ENCODE data around the gene CTTNBP2. TPM values are rescaled to one million over a fixed set of nuclear protein-coding genes. Genes with fewer than 3 reads are reported as not detected.

Gene CTTNBP2
- total RNA-seq, 4 donors from 2014 or later, result 13.8 to 19.4 (median 17.6) TPM

GRCh38 chr7:117871778-117872538, 1.3 kb downstream of the CTTNBP2 start:
- Histone ChIP-seq H3K27ac (peak overlapping the region; percentile 61 to 91 (median 81)), H3K4me3 (replicated peaks in 1 of 3) (peak overlapping the region; percentile 75 to 90 (median 78)), H3K9me3 (no peaks in the 10 kb centered on the region), H3K4me1 (no peaks in the 10 kb centered on the region), H3K27me3 (no peaks in the 10 kb centered on the region), H3K36me3 (no peaks in the 10 kb centered on the region)
- intact Hi-C loops (cut with DNase I), result loop anchor here (10.0 kb wide), 1 partner anchor 117 kb away; no protein-coding TSS in a partner anchor
- no peak for TF ChIP-seq POLR2A (IDR thresholded peaks at IDR 0.05)
- TF ChIP-seq, protein P1, sequence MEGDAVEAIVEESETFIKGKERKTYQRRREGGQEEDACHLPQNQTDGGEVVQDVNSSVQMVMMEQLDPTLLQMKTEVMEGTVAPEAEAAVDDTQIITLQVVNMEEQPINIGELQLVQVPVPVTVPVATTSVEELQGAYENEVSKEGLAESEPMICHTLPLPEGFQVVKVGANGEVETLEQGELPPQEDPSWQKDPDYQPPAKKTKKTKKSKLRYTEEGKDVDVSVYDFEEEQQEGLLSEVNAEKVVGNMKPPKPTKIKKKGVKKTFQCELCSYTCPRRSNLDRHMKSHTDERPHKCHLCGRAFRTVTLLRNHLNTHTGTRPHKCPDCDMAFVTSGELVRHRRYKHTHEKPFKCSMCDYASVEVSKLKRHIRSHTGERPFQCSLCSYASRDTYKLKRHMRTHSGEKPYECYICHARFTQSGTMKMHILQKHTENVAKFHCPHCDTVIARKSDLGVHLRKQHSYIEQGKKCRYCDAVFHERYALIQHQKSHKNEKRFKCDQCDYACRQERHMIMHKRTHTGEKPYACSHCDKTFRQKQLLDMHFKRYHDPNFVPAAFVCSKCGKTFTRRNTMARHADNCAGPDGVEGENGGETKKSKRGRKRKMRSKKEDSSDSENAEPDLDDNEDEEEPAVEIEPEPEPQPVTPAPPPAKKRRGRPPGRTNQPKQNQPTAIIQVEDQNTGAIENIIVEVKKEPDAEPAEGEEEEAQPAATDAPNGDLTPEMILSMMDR (IDR thresholded peaks at IDR 0.05), result no peak
- WGBS, 2 donors, result 4 to 5% methylated on average over 18 of the region's 18 CpGs
- peak; percentile 46 to 59 for DNase-seq

- H3K4me3 ChIP-seq (replicated peaks in 1 of 3), result no peak overlapping the region
- TF ChIP-seq, protein P1 (IDR thresholded peaks at IDR 0.05), result no peak
- TF ChIP-seq POLR2A (IDR thresholded peaks at IDR 0.05), result no peak
- H3K36me3 ChIP-seq, result no peaks in the 10 kb centered on the region
- H3K4me1 ChIP-seq, result no peaks in the 10 kb centered on the region
- DNase-seq, result no peak
- no peaks in the 10 kb centered on the region for H3K27me3 ChIP-seq
- WGBS, 2 donors, result 82 to 93% methylated on average over 4 of the region's 4 CpGs
- intact Hi-C loops (cut with DNase I), result loop anchor here (10.0 kb wide), 1 partner anchor 117 kb away; no protein-coding TSS in a partner anchor
- peak overlapping the region in 1 of 3 donors; percentile 81 for H3K27ac ChIP-seq
- H3K9me3 ChIP-seq, result no peaks in the 10 kb centered on the region
These were observed 1.9 kb downstream of the CTTNBP2 start for GRCh38 chr7:117871401-117871777.

GRCh38 chr7:117870448-117871130, 2.7 kb downstream of the CTTNBP2 start:
- Histone ChIP-seq H3K27me3 (no peaks in the 10 kb centered on the region), H3K4me3 (replicated peaks in 1 of 3) (no peak overlapping the region), H3K27ac (no peak overlapping the region), H3K36me3 (no peaks in the 10 kb centered on the region), H3K4me1 (no peaks in the 10 kb centered on the region), H3K9me3 (no peaks in the 10 kb centered on the region)
- intact Hi-C loops (cut with DNase I), result loop anchor here (10.0 kb wide), 1 partner anchor 116 kb away; no protein-coding TSS in a partner anchor
- DNase-seq, result no peak
- TF ChIP-seq, protein P1 (IDR thresholded peaks at IDR 0.05), result no peak
- no peak for TF ChIP-seq POLR2A (IDR thresholded peaks at IDR 0.05)
- WGBS, 2 donors, result 83 to 90% methylated on average over 6 of the region's 6 CpGs

DNA sequence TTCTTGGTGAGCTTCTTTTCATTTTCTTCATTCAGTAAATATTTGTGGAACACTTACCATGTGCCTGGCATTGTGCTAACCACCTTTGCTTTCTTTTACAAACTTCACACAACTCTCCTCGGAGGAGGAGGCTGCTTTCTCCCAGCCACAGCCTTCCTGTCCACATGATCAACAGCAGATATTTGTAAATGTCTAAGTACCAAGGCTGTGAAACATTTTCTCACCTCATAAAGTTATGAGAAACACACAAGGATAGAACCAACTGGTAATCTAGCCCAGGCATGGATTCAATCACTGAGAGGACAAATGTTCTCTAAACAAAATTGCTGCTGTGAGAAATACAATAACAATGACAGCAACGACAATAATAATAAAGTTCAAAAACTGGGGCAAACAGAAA, 3.9 kb downstream of the CTTNBP2 start:
- DNase-seq, result no peak
- no peaks in the 10 kb centered on the region for H3K4me1 ChIP-seq
- H3K9me3 ChIP-seq, result no peaks in the 10 kb centered on the region
- intact Hi-C loops (cut with DNase I), result no loop called here
- TF ChIP-seq, protein P1 (IDR thresholded peaks at IDR 0.05), result no peak
- TF ChIP-seq POLR2A (IDR thresholded peaks at IDR 0.05), result no peak
- 82 to 89% methylated on average over 2 of the region's 2 CpGs for WGBS, 2 donors
- H3K4me3 ChIP-seq (replicated peaks in 1 of 3), result no peak overlapping the region
- no peaks in the 10 kb centered on the region for H3K27me3 ChIP-seq
- H3K27ac ChIP-seq, result no peak overlapping the region
- no peaks in the 10 kb centered on the region for H3K36me3 ChIP-seq

DNA sequence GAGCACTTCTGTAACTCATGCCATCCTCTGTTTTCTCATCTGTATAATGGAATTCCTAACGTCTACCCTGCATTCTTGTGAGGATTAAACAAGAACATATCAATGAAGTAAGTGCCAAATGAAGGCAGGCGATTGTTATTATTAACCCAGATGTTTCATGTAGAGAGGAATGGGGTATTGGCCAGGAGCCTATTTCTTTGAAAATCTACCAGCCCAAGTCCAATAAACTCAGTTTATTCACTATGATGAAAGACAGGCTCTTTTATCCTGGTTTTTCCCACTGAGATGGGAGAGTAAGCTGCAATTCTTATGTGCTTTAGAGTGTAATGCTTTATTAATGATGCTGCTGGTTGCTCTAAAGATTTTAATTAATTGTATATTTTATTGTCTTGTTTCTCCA, 9.6 kb downstream of the CTTNBP2 start:
- 66% methylated on average over 2 of the region's 2 CpGs for WGBS, 2 donors
- H3K4me1 ChIP-seq, result no peaks in the 10 kb centered on the region
- no peak for TF ChIP-seq POLR2A (IDR thresholded peaks at IDR 0.05)
- TF ChIP-seq, protein P1 (IDR thresholded peaks at IDR 0.05), result no peak
- H3K36me3 ChIP-seq, result no peaks in the 10 kb centered on the region
- intact Hi-C loops (cut with DNase I), result no loop called here
- no peaks in the 10 kb centered on the region for H3K27me3 ChIP-seq
- H3K4me3 ChIP-seq (replicated peaks in 1 of 3), result no peak overlapping the region
- DNase-seq, result no peak
- no peaks in the 10 kb centered on the region for H3K9me3 ChIP-seq
- H3K27ac ChIP-seq, result no peak overlapping the region

All from thyroid gland (tissue), 4 donors.